Ramos (cell line): ENCODE data around the gene PLK5.
"Not testable (repeated sequence)": the region's sequence is repeated elsewhere in the genome, so short reads cannot be mapped to it uniquely, and the experiment has no call there.

ENCODE experiments used
- in situ Hi-C: fragments of 300-500 bp; cut with MboI; formaldehyde crosslinking; loops from one replicate; pipeline ENCODE4 v1.14.3; 2022; ENCODE audit warnings: low sequenced_read_pairs; ENCODE audit not compliant: unreplicated experiment

PLK5 gene

DNA sequence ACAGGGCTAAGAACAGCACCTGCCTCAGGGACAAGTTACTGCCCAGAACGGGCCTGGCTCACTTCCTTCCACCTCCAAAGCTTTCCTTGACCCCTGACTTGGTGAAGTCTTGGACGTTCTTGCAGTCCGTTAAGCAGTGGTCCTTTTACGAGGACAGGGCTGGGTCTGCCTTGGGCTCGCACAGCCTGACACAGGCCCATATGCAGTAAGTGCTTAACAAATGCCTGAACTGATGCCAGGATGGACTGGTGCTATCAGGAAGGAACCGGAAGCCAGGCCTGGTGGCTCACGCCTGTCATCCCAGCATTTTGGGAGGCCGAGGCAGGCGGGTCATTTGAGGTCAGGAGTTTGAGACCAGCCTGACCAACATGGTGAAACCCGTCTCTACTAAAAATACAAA, 1.8 kb upstream of the PLK5 start:
- in situ Hi-C loops = loop anchor here (10.0 kb wide), 1 partner anchor 217 kb away; no protein-coding TSS in a partner anchor

DNA sequence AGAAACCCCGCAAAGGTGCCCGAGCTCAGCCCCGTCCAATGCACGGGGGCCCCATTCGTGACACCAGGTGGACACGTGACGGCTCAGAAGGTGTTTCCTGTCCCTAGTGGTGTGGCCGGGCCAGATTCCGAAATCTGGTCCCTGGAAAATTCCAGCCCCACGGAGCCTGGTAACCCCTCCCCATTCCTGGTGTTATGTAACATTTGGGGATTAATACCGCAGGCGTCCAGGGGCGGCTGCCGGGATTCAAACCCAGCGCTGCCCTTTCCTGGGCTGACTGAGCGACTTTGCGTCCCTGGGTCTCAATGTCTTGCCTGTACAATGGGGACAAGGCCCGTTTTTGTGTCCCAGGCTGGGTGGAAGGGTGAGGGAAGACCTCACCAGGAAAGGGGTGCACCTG, 1.0 kb upstream of the PLK5 start:
- in situ Hi-C loops = loop anchor here (10.0 kb wide), 1 partner anchor 218 kb away; no protein-coding TSS in a partner anchor

DNA sequence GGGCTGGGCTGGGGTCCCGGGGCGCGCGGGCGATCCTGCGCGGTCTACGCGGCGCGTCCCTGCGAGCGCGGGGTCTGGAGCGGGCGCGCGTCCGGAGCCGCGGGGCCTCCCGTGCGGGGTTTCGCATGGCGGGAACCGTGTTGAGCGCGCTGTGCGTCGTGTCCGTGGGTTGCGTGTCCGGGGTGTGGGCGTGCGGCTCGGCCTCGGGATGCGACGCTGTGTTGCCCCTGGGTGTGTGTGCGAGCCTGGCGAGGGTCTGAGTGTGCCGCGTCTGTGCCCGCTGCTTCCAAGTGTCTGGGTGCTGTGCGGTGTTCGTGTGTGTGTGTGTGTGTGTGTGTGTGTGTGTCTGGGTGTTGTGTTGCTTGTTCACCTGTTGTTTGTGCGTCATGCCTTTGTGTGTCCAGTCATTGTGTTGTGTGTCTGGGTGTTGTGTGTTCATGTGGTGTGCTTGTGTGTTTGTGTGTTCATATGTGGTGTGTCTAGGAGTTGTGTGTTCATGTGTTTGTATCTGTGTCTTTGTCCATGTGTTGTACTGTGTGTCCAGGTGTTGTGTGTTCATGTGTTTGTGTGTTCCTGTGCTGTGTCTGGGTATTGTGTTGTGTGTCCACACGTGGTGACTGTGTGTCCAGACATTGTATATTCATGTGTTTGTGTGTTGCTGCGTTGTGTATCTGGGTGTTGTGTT, 552 bp downstream of the PLK5 start:
- in situ Hi-C loops = loop anchor here (10.0 kb wide), 1 partner anchor 220 kb away; no protein-coding TSS in a partner anchor

DNA sequence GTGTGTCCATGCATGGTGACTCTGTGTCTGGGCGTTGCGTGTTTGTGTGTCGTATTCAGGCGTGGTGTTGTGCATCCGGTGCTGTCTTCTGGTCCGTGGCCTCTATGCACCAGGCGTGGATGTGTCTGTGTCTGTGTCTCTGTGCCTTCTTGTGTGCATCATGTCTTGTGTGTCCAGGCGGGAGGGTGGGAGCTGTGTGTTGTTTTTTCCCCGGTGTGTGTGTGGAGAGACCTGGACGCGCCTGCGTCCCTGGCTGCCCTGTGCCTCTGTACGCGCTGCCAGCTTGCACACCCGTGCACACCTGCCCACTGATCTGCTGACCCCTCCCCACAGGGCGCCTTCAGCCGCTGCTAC, 1.1 kb downstream of the PLK5 start:
- in situ Hi-C loops = loop anchor here (10.0 kb wide), 1 partner anchor 220 kb away; no protein-coding TSS in a partner anchor

DNA sequence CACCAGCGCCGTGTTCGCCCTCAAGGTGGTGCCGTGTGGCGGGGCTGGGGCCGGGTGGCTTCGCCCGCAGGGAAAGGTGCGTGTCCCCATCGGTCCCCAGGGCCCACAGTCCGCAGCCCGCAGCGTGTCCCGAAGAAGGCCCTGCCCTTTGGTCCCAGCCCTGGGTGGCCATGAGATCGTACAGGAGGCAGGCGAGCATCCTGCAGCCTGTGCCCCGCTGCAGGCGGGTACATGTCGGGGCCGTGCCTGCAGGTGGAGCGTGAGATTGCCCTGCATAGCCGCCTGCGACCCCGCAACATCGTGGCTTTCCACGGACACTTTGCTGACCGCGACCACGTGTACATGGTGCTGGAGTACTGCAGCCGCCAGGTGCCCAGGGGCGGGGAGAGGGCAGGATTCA, 1.5 kb downstream of the PLK5 start:
- in situ Hi-C loops = loop anchor here (10.0 kb wide), 1 partner anchor 221 kb away; no protein-coding TSS in a partner anchor

DNA sequence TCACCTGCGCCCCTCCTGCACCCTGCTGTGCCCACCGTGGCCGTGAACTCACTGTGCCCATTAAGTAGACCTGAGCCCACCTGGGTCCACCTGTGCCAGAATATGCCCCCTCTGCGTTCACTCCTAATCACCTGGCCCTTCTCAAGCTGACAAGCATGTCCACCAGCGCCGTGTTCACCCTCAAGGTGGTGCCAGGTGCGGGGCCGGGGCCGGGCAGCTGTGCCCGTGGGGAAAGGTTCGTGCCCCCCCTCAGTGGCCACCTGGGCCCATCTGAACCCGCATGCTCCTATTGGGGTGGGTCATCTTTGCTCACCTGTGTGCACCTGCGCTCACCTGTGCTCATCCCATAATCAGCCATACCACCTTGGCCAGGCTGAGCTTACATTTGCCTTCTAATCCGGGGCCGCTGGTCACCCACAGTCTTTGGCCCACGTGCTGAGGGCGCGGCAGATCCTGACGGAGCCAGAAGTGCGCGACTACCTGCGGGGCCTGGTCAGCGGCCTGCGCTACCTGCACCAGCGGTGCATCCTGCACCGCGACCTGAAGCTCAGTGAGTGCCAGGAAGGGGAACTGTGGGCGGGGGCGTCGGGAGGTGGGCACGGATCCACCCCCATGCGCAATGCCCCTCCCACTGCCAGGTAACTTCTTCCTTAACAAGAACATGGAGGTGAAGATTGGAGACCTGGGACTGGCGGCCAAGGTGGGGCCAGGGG, 2.3 kb downstream of the PLK5 start:
- in situ Hi-C loops = loop anchor here (10.0 kb wide), 1 partner anchor 221 kb away; no protein-coding TSS in a partner anchor

DNA sequence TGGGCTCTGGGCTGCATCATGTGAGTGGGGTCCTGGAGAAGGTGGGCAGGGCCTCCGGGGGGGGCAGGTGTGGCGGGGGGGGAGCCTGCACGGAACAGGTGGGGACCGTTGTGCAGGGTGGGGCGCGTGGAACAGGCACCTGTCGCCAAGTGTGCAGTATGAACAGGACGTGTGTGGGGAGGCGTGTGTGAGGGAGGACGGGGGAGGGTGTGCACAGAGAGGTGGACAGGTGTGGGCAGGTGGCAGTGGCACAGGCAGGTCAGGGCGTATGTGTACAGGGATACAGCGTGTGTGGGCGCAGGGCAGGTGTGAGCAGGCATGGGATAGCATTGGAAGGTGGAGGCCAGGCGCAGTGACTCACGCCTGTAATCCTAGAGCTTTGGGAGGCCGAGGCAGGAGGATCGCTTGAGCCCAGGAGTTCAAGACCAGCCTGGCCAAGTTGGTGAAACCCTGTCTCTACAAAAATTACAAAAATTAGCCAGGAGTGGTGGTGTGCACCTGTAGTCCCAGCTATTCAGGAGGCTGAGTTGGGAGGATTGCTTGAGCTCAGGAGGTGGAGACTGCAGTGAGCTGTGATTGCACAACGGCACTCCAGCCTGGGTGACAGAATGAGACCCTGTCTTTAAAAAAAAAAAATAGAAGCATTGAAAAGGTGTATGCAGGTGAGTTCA, 3.2 kb downstream of the PLK5 start:
- in situ Hi-C loops = loop anchor here (10.0 kb wide), 1 partner anchor 222 kb away; no protein-coding TSS in a partner anchor

DNA sequence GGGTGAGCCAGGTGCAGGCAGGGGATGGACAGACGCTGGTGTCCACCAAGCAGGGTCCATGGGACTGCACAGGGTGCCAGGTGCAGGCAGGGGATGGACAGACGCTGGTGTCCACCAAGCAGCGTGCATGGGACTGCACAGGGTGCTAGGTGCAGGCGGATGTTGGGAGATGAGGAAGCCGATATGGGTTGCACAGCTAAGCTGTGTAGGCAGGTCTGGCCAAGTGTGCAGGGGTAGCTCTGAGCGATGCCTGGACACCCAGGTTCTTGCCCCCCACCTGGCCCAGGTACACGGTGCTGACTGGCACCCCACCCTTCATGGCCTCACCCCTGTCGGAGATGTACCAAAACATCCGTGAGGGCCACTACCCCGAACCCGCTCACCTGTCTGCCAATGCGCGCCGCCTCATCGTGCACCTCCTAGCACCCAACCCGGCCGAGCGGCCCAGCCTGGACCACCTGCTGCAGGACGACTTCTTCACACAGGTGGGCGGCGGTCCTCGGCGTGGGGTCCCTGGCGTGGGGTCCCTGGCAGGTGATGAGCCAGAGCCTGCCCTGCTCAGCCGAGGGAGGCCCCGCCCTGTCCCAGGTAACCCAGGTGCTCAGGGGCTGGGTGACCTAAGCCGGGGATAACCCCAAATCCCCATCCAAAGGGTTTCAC, 3.9 kb downstream of the PLK5 start:
- in situ Hi-C loops = loop anchor here (10.0 kb wide), 1 partner anchor 223 kb away; no protein-coding TSS in a partner anchor

DNA sequence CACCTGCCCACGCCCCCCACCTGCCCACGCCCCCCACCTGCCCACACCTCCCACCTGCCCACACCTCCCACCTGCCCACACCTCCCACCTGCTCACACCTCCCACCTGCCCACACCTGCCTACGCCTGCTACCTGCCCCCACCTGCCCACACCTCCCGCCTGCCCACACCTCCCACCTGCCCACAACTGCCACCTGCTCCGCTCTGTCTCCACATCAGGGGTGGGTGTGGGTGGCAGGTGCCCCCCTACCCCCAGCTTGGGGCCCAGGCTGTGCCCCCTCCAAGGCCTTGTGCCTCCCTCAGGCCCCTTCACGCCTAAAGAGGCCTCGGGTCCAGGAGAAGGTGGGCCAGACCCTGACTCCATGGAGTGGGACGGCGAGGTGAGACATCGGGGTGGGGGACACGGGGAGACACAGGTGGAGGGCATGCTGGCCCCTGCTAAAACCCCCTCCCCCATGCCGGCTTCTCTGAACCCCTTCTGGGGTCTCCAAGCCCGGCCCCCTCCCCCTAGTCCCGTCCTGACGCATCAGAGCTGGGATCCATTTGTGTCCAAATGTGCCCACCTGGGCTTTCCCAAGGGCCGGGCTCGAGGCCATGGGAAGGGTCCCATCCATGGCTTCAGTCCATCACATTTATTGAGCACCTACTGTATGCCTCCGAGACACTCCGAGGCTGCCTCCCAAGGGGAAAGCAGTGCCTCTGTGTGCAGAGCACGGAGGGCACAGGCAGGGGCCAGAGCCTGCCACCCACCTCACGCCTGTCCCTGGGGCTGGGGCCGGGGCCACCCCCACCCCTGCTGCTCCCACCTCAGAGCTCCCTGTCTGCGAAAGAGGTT, 4.9 kb downstream of the PLK5 start:
- in situ Hi-C loops = loop anchor here (10.0 kb wide), 1 partner anchor 224 kb away; no protein-coding TSS in a partner anchor

DNA sequence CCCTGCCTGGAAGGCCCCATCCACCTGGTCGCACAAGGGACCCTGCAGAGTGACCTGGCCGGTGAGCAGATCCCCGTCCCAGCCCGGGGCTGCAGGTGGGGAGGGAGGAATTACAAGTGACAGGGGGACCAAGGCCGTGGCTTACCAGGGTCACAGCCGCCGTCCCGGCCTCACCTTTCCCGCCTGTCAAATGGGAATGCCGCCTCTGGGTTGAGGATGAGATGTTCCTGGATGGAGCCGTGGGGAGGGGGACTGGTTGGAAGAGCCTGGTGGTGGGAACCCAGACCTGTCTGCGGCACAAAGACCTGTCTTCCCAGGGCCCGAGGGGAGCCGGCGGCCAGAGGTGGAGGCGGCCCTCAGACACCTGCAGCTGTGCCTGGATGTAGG, 5.5 kb downstream of the PLK5 start:
- in situ Hi-C loops = loop anchor here (10.0 kb wide), 1 partner anchor 225 kb away; no protein-coding TSS in a partner anchor

DNA sequence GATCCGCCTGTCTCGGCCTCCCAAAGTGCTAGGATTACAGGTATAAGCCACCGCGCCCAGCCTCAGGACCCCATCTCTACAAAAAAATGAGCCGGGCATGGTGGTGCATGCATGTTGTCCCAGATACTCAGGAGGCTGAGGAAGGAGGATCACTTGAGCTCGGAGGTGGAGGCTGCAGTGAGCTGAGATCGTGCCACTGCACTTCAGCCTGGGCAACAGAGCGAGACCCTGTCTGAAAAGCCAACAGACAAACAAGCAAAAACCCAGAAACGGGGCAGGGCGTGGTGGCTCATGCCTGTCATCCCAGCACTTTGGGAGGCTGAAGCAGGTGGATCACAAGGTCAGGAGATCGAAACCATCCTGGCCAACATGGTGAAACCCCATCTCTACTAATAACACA, 7.0 kb downstream of the PLK5 start:
- in situ Hi-C loops = not testable (repeated sequence)

DNA sequence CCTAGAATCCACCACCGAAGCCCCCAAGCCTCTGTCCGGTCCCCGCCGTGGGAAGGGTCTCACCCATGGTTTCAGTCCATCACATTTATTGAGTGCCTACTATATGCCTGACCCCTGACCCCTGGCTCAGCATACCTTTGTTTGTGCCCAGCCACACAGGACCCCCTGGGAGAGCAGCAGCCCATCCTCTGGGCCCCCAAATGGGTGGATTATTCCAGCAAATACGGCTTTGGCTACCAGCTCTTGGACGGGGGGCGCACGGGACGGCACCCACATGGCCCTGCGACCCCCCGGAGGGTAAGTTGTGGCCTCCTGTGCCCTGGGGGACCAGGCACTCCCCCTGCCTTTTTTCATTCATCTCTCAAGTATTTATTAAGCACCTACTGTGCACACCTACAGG, 7.7 kb downstream of the PLK5 start:
- in situ Hi-C loops = no loop called here

DNA sequence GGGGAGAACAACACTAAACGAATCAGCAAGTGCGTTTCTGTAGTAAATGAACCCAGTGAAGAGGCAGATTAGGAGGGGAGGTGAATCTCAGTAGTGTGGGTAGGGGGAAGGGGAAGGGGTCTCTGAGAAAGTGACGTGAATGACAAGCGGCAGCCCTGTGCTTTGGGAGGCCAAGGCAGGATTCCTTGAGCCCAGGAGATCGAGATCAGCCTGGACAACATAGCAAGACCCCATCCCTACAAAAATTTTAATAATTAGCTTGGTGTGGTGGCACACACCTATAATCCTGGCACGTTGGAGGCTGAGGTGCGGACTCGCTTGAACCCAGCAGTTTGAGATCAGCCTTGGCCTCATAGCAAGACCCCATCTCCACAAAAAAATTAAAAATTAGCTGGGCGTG, 8.1 kb downstream of the PLK5 start:
- in situ Hi-C loops = no loop called here

DNA sequence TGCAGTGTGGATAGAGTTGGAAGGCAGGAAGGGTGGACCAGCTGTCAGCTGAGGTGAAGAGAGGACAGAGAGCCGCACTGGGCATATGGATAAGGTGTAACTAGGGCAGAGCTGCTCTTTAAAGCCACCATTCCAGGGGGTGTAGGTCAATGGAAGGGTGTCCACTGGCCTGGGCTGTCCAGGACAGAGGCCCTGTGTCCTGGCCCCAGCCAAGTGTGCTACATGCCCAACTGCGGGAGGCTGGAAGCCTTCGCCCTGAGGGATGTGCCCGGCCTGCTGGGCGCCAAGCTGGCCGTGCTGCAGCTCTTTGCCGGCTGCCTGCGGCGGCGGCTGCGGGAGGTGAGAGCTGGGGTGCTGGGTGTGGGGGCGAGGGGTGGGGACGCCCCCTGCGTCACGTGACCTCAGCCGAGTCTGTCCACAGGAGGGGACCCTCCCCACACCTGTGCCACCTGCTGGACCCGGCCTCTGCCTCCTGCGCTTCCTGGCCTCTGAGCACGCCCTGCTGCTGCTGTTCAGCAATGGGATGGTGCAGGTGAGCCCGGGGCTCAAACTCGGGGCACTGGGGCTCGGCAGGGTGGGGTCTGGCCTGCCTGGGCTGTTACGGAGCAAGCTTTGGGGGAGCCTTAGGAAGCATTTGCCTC, 9.8 kb downstream of the PLK5 start:
- in situ Hi-C loops = no loop called here

DNA sequence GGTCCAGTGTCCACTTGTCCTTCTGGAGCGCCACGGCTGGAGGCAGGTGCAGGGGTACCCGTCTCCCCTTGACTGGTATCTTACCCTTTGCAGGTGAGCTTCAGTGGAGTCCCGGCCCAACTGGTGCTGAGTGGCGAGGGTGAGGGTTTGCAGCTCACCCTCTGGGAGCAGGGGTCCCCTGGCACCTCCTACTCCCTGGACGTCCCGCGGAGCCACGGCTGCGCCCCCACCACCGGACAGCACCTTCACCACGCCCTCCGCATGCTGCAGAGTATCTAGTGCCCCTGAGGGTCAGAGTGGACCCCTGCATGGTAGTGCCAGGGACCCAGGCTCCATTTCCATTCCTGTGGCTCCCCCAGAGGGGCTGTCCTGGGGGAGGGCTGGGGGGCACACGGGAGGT, 11.1 kb downstream of the PLK5 start:
- in situ Hi-C loops = no loop called here

DNA sequence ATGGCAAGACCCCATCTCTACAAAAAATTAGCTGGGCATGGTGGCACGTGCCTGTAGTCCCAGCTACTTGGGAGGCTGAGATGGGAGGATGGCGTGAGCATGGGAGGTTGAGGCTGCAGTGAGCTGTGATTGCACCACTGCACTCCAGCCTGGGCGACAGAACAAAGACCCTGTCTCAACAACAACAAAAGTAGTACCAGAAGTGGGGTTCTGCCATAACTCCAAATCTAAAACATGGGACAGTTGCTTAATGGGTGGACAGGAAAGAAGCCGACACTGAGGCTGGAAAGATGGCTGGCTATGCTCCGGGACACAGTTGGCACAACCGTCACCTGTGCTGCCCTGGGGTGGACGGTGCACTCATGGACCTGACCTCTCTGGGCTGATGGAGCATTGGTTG, 11.8 kb downstream of the PLK5 start:
- in situ Hi-C loops = not testable (repeated sequence)

DNA sequence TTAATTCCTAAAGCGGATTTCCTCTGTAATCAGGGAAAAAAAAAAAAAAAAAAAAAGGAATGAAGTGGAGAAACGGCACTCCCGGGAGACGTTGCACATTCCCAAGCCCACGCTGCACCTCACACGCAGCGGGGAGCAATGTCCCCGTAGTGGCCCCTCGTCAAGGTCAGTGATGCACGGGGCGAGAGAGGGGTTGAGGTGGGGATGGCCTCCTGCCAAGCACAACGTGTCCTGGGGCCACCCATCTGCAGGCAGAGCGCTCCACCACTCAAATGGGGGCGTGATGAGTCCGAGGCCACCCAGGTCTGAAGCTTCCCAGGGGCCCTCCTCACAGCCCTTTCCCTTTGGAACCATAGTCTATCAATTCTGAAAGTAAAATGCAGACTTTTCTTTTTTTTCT, 15.1 kb downstream of the PLK5 start:
- in situ Hi-C loops = no loop called here

DNA sequence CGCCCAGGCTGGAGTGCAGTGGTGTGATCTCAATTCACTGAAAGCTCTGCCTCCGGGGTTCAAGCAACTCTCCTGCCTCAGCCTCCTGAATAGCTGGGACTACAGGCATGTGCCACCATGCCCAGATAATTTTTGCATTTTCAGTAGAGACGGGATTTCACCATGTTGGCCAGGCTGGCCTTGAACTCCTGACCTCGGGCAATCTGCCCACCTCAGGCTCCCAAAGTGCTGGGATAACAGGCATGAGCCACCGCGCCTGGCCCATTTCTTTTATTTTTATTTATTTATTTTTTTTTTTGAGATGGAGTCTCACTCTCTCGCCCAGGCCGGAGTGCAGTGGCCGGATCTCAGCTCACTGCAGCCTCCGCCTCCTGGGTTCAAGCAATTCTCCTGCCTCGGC, 15.9 kb downstream of the PLK5 start:
- in situ Hi-C loops = loop anchor here (10.0 kb wide), 1 partner anchor 255 kb away; no protein-coding TSS in a partner anchor

DNA sequence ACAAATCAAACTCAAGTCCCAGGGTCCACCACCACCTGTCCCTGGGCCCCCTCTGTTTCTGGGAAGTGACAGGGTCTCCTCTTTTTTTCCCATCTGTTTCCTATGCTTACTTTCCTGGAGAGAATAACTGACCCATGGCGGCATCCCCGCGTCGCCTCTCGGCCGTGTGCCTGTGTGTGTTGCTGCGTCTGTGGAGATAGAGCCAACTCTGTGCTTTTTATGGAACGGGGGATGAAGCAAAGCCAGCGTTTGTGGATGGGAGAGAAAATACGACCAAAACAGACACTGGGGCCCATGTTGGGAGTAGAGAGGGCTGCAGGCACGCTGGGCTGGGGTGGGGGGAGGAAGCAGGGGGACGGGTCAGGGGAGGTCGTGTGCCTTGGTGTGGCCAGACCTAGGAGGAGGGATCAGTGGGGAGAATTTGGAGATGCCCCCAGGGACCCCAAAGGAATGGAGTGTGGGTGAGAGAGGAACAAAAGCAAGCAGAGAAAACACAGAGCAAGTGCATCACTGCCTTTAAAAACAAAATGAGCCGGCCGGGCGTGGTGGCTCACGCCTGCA, 16.6 kb downstream of the PLK5 start:
- in situ Hi-C loops = loop anchor here (10.0 kb wide), 1 partner anchor 254 kb away; no protein-coding TSS in a partner anchor
